Activated CD8-positive, alpha-beta memory T cell treated with anti-CD3 and anti-CD28 coated beads for 4 hours (primary cell): ENCODE data around the gene CLIC4.

Experiments
- DNase-seq, 2 donors: peaks; one replicate each; pipeline ENCODE4 v3.0.0-alpha.2; 2020; ENCODE audit warnings: low read depth in 2 of 2

The CLIC4 gene

GRCh38 chr1:24858277-24858676, 113.0 kb downstream of the CLIC4 start:
- DNase-seq = no peak

GRCh38 chr1:24859063-24860010, 114.1 kb downstream of the CLIC4 start:
- DNase-seq = no peak

- no peak for DNase-seq
These were observed 115.6 kb downstream of the CLIC4 start for GRCh38 chr1:24860841-24861240.

GRCh38 chr1:24861821-24862727, 116.8 kb downstream of the CLIC4 start:
- no peak for DNase-seq

GRCh38 chr1:24862775-24863483, 117.7 kb downstream of the CLIC4 start:
- DNase-seq = no peak

GRCh38 chr1:24864370-24864777, 119.1 kb downstream of the CLIC4 start:
- no peak for DNase-seq

- DNase-seq = no peak
These were observed 119.9 kb downstream of the CLIC4 start for GRCh38 chr1:24865168-24865567.

GRCh38 chr1:24865587-24865986, 120.3 kb downstream of the CLIC4 start:
- DNase-seq = no peak

GRCh38 chr1:24866211-24867083, 121.2 kb downstream of the CLIC4 start:
- DNase-seq = no peak

GRCh38 chr1:24867084-24867870, 122.0 kb downstream of the CLIC4 start:
- no peak for DNase-seq

GRCh38 chr1:24868016-24868875, 123.0 kb downstream of the CLIC4 start:
- no peak for DNase-seq

GRCh38 chr1:24870551-24871195, 125.4 kb downstream of the CLIC4 start:
- DNase-seq = no peak

- no peak for DNase-seq
These were observed 126.2 kb downstream of the CLIC4 start for GRCh38 chr1:24871306-24871901.

- no peak for DNase-seq
These were observed 127.0 kb downstream of the CLIC4 start for GRCh38 chr1:24872061-24872850.

- no peak for DNase-seq
These were observed 127.9 kb downstream of the CLIC4 start for GRCh38 chr1:24873148-24873547.

GRCh38 chr1:24874056-24874455, 128.8 kb downstream of the CLIC4 start:
- no peak for DNase-seq

GRCh38 chr1:24874611-24875234, 129.5 kb downstream of the CLIC4 start:
- DNase-seq = no peak
